ENCODE results near the gene ZNF57. TPM values are rescaled to one million over a fixed set of nuclear protein-coding genes. Genes with fewer than 3 reads are reported as not detected.
"Not testable (repeated sequence)": the region's sequence is repeated elsewhere in the genome, so short reads cannot be mapped to it uniquely, and the experiment has no call there.

Gene ZNF57
- total RNA-seq, 1 donor from 2014 or later = 4.2 TPM

- peak within 1 kb of the TSS; percentile 60 to 80 (median 68) for H3K9ac ChIP-seq (ENCODE audit: low read depth in 1 of 3, low read length in 3 of 3)
- peak within 1 kb of the TSS; percentile 73 to 85 (median 74) for H3K4me3 ChIP-seq (ENCODE audit: low read length in 3 of 3)
- peak within 1 kb of the TSS; percentile 40 for H3K27ac ChIP-seq (ENCODE audit: low read depth, low read length)
- peaks cover 0 to 3% (median 0%) of the 10 kb centered on the region in 3 donors for H3K9me3 ChIP-seq (ENCODE audit: control insufficient read depth in 3 of 3, low read length in 3 of 3)
- H3K4me1 ChIP-seq (ENCODE audit: control insufficient read depth in 3 of 3, insufficient read depth in 3 of 3, low read length in 3 of 3) = peaks cover 5 to 17% (median 16%) of the 10 kb centered on the region in 3 donors
- H3K27me3 ChIP-seq (ENCODE audit: control insufficient read depth in 3 of 3, insufficient read depth in 3 of 3, low read length in 3 of 3) = no peaks in the 10 kb centered on the region
- no peaks in the 10 kb centered on the region for H3K36me3 ChIP-seq (ENCODE audit: control insufficient read depth in 3 of 3, insufficient read depth in 3 of 3, low read length in 3 of 3)
Measured at GRCh38 chr19:2867025-2867991, 33.4 kb upstream of the ZNF57 start, which contains the start of gene ZNF556. ZNF556 (plus strand) TSS chr19:2867335; CDS start chr19:2867422, 87 bp downstream.

- H3K9ac ChIP-seq (ENCODE audit: low read depth in 1 of 3, low read length in 3 of 3) = no peak overlapping the region
- no peaks in the 10 kb centered on the region for H3K9me3 ChIP-seq (ENCODE audit: control insufficient read depth in 3 of 3, low read length in 3 of 3)
- no peak overlapping the region for H3K4me3 ChIP-seq (ENCODE audit: low read length in 3 of 3)
- H3K36me3 ChIP-seq (ENCODE audit: control insufficient read depth in 3 of 3, insufficient read depth in 3 of 3, low read length in 3 of 3) = peaks cover 4 to 6% (median 5%) of the 10 kb centered on the region in 3 donors
- H3K4me1 ChIP-seq (ENCODE audit: control insufficient read depth in 3 of 3, insufficient read depth in 3 of 3, low read length in 3 of 3) = peaks cover 0 to 11% (median 10%) of the 10 kb centered on the region in 3 donors
- no peak overlapping the region for H3K27ac ChIP-seq (ENCODE audit: low read depth, low read length)
- H3K27me3 ChIP-seq (ENCODE audit: control insufficient read depth in 3 of 3, insufficient read depth in 3 of 3, low read length in 3 of 3) = no peaks in the 10 kb centered on the region
Measured at GRCh38 chr19:2869618-2870017, 31.1 kb upstream of the ZNF57 start.

- not testable (repeated sequence) for H3K27ac ChIP-seq (ENCODE audit: low read depth, low read length); H3K4me3 ChIP-seq (ENCODE audit: low read length in 3 of 3); H3K9ac ChIP-seq (ENCODE audit: low read depth in 1 of 3, low read length in 3 of 3); H3K9me3 ChIP-seq (ENCODE audit: control insufficient read depth in 3 of 3, low read length in 3 of 3); H3K4me1 ChIP-seq (ENCODE audit: control insufficient read depth in 3 of 3, insufficient read depth in 3 of 3, low read length in 3 of 3); H3K27me3 ChIP-seq (ENCODE audit: control insufficient read depth in 3 of 3, insufficient read depth in 3 of 3, low read length in 3 of 3)
- peaks cover 14 to 20% (median 18%) of the 10 kb centered on the region in 3 donors for H3K36me3 ChIP-seq (ENCODE audit: control insufficient read depth in 3 of 3, insufficient read depth in 3 of 3, low read length in 3 of 3)
Measured at GRCh38 chr19:2872175-2872574, 28.6 kb upstream of the ZNF57 start.

GRCh38 chr19:2877398-2878331 lies 23.1 kb upstream of the ZNF57 start:
- Histone ChIP-seq H3K27me3 (ENCODE audit: control insufficient read depth in 3 of 3, insufficient read depth in 3 of 3, low read length in 3 of 3) (no peaks in the 10 kb centered on the region), H3K4me3 (ENCODE audit: low read length in 3 of 3) (peak overlapping the region in 1 of 3 donors; percentile 49), H3K4me1 (ENCODE audit: control insufficient read depth in 3 of 3, insufficient read depth in 3 of 3, low read length in 3 of 3) (no peaks in the 10 kb centered on the region), H3K9me3 (ENCODE audit: control insufficient read depth in 3 of 3, low read length in 3 of 3) (peaks cover 9 to 15% (median 14%) of the 10 kb centered on the region in 3 donors), H3K9ac (ENCODE audit: low read depth in 1 of 3, low read length in 3 of 3) (no peak overlapping the region), H3K27ac (ENCODE audit: low read depth, low read length) (no peak overlapping the region), H3K36me3 (ENCODE audit: control insufficient read depth in 3 of 3, insufficient read depth in 3 of 3, low read length in 3 of 3) (peaks cover 23 to 32% (median 29%) of the 10 kb centered on the region in 3 donors)

- Histone ChIP-seq H3K9me3 (ENCODE audit: control insufficient read depth in 3 of 3, low read length in 3 of 3) (no peaks in the 10 kb centered on the region), H3K4me3 (ENCODE audit: low read length in 3 of 3) (no peak overlapping the region), H3K27me3 (ENCODE audit: control insufficient read depth in 3 of 3, insufficient read depth in 3 of 3, low read length in 3 of 3) (no peaks in the 10 kb centered on the region), H3K9ac (ENCODE audit: low read depth in 1 of 3, low read length in 3 of 3) (no peak overlapping the region), H3K36me3 (ENCODE audit: control insufficient read depth in 3 of 3, insufficient read depth in 3 of 3, low read length in 3 of 3) (peaks cover 0 to 2% (median 2%) of the 10 kb centered on the region in 3 donors), H3K27ac (ENCODE audit: low read depth, low read length) (no peak overlapping the region), H3K4me1 (ENCODE audit: control insufficient read depth in 3 of 3, insufficient read depth in 3 of 3, low read length in 3 of 3) (peaks cover 0 to 5% (median 0%) of the 10 kb centered on the region in 3 donors)
Measured at GRCh38 chr19:2883686-2884439, 16.9 kb upstream of the ZNF57 start.

GRCh38 chr19:2885736-2886135 lies 15.0 kb upstream of the ZNF57 start:
- Histone ChIP-seq H3K9ac (ENCODE audit: low read depth in 1 of 3, low read length in 3 of 3) (no peak overlapping the region), H3K27ac (ENCODE audit: low read depth, low read length) (no peak overlapping the region)

GRCh38 chr19:2887391-2887914 lies 13.3 kb upstream of the ZNF57 start:
- H3K9ac ChIP-seq (ENCODE audit: low read depth in 1 of 3, low read length in 3 of 3) = no peak overlapping the region
- peaks cover 0 to 5% (median 0%) of the 10 kb centered on the region in 3 donors for H3K4me1 ChIP-seq (ENCODE audit: control insufficient read depth in 3 of 3, insufficient read depth in 3 of 3, low read length in 3 of 3)
- no peak overlapping the region for H3K4me3 ChIP-seq (ENCODE audit: low read length in 3 of 3)
- peaks cover 0 to 2% (median 0%) of the 10 kb centered on the region in 3 donors for H3K27me3 ChIP-seq (ENCODE audit: control insufficient read depth in 3 of 3, insufficient read depth in 3 of 3, low read length in 3 of 3)
- H3K36me3 ChIP-seq (ENCODE audit: control insufficient read depth in 3 of 3, insufficient read depth in 3 of 3, low read length in 3 of 3) = no peaks in the 10 kb centered on the region
- H3K27ac ChIP-seq (ENCODE audit: low read depth, low read length) = no peak overlapping the region
- no peaks in the 10 kb centered on the region for H3K9me3 ChIP-seq (ENCODE audit: control insufficient read depth in 3 of 3, low read length in 3 of 3)

More at GRCh38 chr19:2885736-2886135, 15.0 kb upstream of the ZNF57 start:
- Histone ChIP-seq H3K4me1 (ENCODE audit: control insufficient read depth in 3 of 3, insufficient read depth in 3 of 3, low read length in 3 of 3) (peaks cover 0 to 5% (median 0%) of the 10 kb centered on the region in 3 donors), H3K27me3 (ENCODE audit: control insufficient read depth in 3 of 3, insufficient read depth in 3 of 3, low read length in 3 of 3) (peaks cover 0 to 2% (median 0%) of the 10 kb centered on the region in 3 donors), H3K9me3 (ENCODE audit: control insufficient read depth in 3 of 3, low read length in 3 of 3) (no peaks in the 10 kb centered on the region), H3K4me3 (ENCODE audit: low read length in 3 of 3) (no peak overlapping the region), H3K36me3 (ENCODE audit: control insufficient read depth in 3 of 3, insufficient read depth in 3 of 3, low read length in 3 of 3) (no peaks in the 10 kb centered on the region)

- H3K9me3 ChIP-seq (ENCODE audit: control insufficient read depth in 3 of 3, low read length in 3 of 3) = no peaks in the 10 kb centered on the region
- no peak overlapping the region for H3K27ac ChIP-seq (ENCODE audit: low read depth, low read length)
- H3K36me3 ChIP-seq (ENCODE audit: control insufficient read depth in 3 of 3, insufficient read depth in 3 of 3, low read length in 3 of 3) = no peaks in the 10 kb centered on the region
- H3K4me1 ChIP-seq (ENCODE audit: control insufficient read depth in 3 of 3, insufficient read depth in 3 of 3, low read length in 3 of 3) = peaks cover 0 to 5% (median 0%) of the 10 kb centered on the region in 3 donors
- peak overlapping the region in 1 of 3 donors; percentile 33 for H3K9ac ChIP-seq (ENCODE audit: low read depth in 1 of 3, low read length in 3 of 3)
- H3K4me3 ChIP-seq (ENCODE audit: low read length in 3 of 3) = peak overlapping the region; percentile 29 to 65 (median 38)
- H3K27me3 ChIP-seq (ENCODE audit: control insufficient read depth in 3 of 3, insufficient read depth in 3 of 3, low read length in 3 of 3) = peaks cover 0 to 6% (median 3%) of the 10 kb centered on the region in 3 donors
Measured at GRCh38 chr19:2888731-2889224, 11.9 kb upstream of the ZNF57 start.

GRCh38 chr19:2890531-2890930 lies 10.2 kb upstream of the ZNF57 start:
- H3K27ac ChIP-seq (ENCODE audit: low read depth, low read length); H3K4me1 ChIP-seq (ENCODE audit: control insufficient read depth in 3 of 3, insufficient read depth in 3 of 3, low read length in 3 of 3); H3K9me3 ChIP-seq (ENCODE audit: control insufficient read depth in 3 of 3, low read length in 3 of 3); H3K9ac ChIP-seq (ENCODE audit: low read depth in 1 of 3, low read length in 3 of 3); H3K36me3 ChIP-seq (ENCODE audit: control insufficient read depth in 3 of 3, insufficient read depth in 3 of 3, low read length in 3 of 3); H3K27me3 ChIP-seq (ENCODE audit: control insufficient read depth in 3 of 3, insufficient read depth in 3 of 3, low read length in 3 of 3); H3K4me3 ChIP-seq (ENCODE audit: low read length in 3 of 3): not testable (repeated sequence)

All from skeletal muscle tissue (tissue), 4 donors.